Vagina (tissue), 2 donors: ENCODE data around the gene DOCK8.

Experiments
- CTCF ChIP-seq, 3 experiments: fragments of 450-650 bp in 2 of 3; fragments of 200-600 bp in 1 of 3; sonication (generic) in 1 of 3; IDR thresholded peaks; one replicate each; pipeline ENCODE4 v1.5.1; 2017 to 2019; ENCODE audit warnings: antibody characterized with exemption in 3 of 3, mild to moderate bottlenecking in 2 of 3, moderate library complexity in 2 of 3
- POLR2A ChIP-seq, 2 donors: fragments of 450-650 bp; IDR thresholded peaks; one replicate each; pipeline ENCODE4 v1.6.1; 2017; ENCODE audit warnings: antibody characterized with exemption in 2 of 2, mild to moderate bottlenecking in 2 of 2, moderate library complexity in 2 of 2

- no peak for TF ChIP-seq POLR2A (IDR thresholded peaks at IDR 0.05)
- TF ChIP-seq CTCF (IDR thresholded peaks at IDR 0.05) = no peak
Observed at GRCh38 chr9:421896-422295, 207.2 kb downstream of the DOCK8 start.
